Subcutaneous abdominal adipose tissue (tissue), 5 donors: ENCODE results near the gene GLS.

Experiments used
- H3K27ac ChIP-seq: one replicate; pipeline ENCODE4 v1.7.0; 2013; ENCODE audit warnings: low read depth, mild to moderate bottlenecking, inconsistent platforms, low read length, moderate library complexity
- H3K27me3 ChIP-seq, 5 donors: one replicate each; pipeline ENCODE4 v1.7.0; 2013; ENCODE audit warnings: low read length in 5 of 5, inconsistent platforms in 1 of 5; ENCODE audit not compliant: control insufficient read depth in 5 of 5, insufficient read depth in 4 of 5
- H3K36me3 ChIP-seq, 5 donors: one replicate each; pipeline ENCODE4 v1.7.0; 2013; ENCODE audit warnings: low read length in 5 of 5; ENCODE audit not compliant: control insufficient read depth in 5 of 5, insufficient read depth in 5 of 5
- H3K4me1 ChIP-seq, 5 donors: one replicate each; pipeline ENCODE4 v1.7.0; 2013; ENCODE audit warnings: low read length in 5 of 5, mild to moderate bottlenecking in 3 of 5, moderate library complexity in 1 of 5; ENCODE audit not compliant: control insufficient read depth in 5 of 5, insufficient read depth in 5 of 5
- H3K4me3 ChIP-seq, 5 donors: one replicate each; pipeline ENCODE4 v1.7.0; 2013; ENCODE audit warnings: low read length in 5 of 5, low read depth in 1 of 5
- H3K9ac ChIP-seq, 5 donors: one replicate each; pipeline ENCODE4 v1.7.0; 2013; ENCODE audit warnings: low read length in 5 of 5, mild to moderate bottlenecking in 4 of 5, moderate library complexity in 3 of 5
- H3K9me3 ChIP-seq, 5 donors: one replicate each; pipeline ENCODE4 v1.7.0; 2013; ENCODE audit warnings: low read length in 5 of 5; ENCODE audit not compliant: control insufficient read depth in 5 of 5
- donor health status: healthy.
- donor health status: healthy.
- donor health status: healthy.
- donor health status: healthy.
- donor health status: healthy.

Gene GLS

GRCh38 chr2:190903693-190904450 is 23.3 kb downstream of the GLS start:
- no peak overlapping the region for H3K9ac ChIP-seq
- H3K9me3 ChIP-seq = no peaks in the 10 kb centered on the region
- peaks cover 10 to 55% (median 42%) of the 10 kb centered on the region in 5 donors for H3K36me3 ChIP-seq
- no peak overlapping the region for H3K27ac ChIP-seq
- no peak overlapping the region for H3K4me3 ChIP-seq
- H3K27me3 ChIP-seq = no peaks in the 10 kb centered on the region
- H3K4me1 ChIP-seq = no peaks in the 10 kb centered on the region

GRCh38 chr2:190904640-190905261 is 24.1 kb downstream of the GLS start:
- Histone ChIP-seq H3K36me3 (peaks cover 10 to 55% (median 42%) of the 10 kb centered on the region in 5 donors), H3K27ac (no peak overlapping the region), H3K4me3 (no peak overlapping the region), H3K9me3 (no peaks in the 10 kb centered on the region), H3K4me1 (no peaks in the 10 kb centered on the region), H3K9ac (no peak overlapping the region), H3K27me3 (no peaks in the 10 kb centered on the region)

GRCh38 chr2:190908532-190908931 is 27.9 kb downstream of the GLS start:
- H3K27me3 ChIP-seq = no peaks in the 10 kb centered on the region
- H3K36me3 ChIP-seq = peaks cover 7 to 41% (median 23%) of the 10 kb centered on the region in 5 donors
- H3K4me3 ChIP-seq = no peak overlapping the region
- H3K27ac ChIP-seq = no peak overlapping the region
- no peak overlapping the region for H3K9ac ChIP-seq
- H3K9me3 ChIP-seq = no peaks in the 10 kb centered on the region
- peaks cover 0 to 3% (median 0%) of the 10 kb centered on the region in 5 donors for H3K4me1 ChIP-seq

GRCh38 chr2:190909680-190910079 is 29.1 kb downstream of the GLS start:
- Histone ChIP-seq H3K4me3 (no peak overlapping the region), H3K27me3 (no peaks in the 10 kb centered on the region), H3K9me3 (no peaks in the 10 kb centered on the region), H3K36me3 (peaks cover 7 to 30% (median 23%) of the 10 kb centered on the region in 5 donors), H3K27ac (no peak overlapping the region), H3K4me1 (peaks cover 0 to 3% (median 0%) of the 10 kb centered on the region in 5 donors), H3K9ac (no peak overlapping the region)

- H3K36me3 ChIP-seq = peaks cover 7 to 25% (median 19%) of the 10 kb centered on the region in 5 donors
- peaks cover 0 to 3% (median 0%) of the 10 kb centered on the region in 5 donors for H3K4me1 ChIP-seq
- H3K4me3 ChIP-seq = no peak overlapping the region
- H3K9ac ChIP-seq = no peak overlapping the region
- H3K9me3 ChIP-seq = no peaks in the 10 kb centered on the region
- H3K27me3 ChIP-seq = no peaks in the 10 kb centered on the region
- H3K27ac ChIP-seq = no peak overlapping the region
These were observed 29.9 kb downstream of the GLS start for GRCh38 chr2:190910341-190911136.

- Histone ChIP-seq H3K27me3 (no peaks in the 10 kb centered on the region), H3K4me3 (no peak overlapping the region), H3K9me3 (no peaks in the 10 kb centered on the region), H3K4me1 (peaks cover 0 to 3% (median 0%) of the 10 kb centered on the region in 5 donors), H3K9ac (no peak overlapping the region), H3K27ac (no peak overlapping the region), H3K36me3 (peaks cover 7 to 28% (median 26%) of the 10 kb centered on the region in 5 donors)
These were observed 31.2 kb downstream of the GLS start for GRCh38 chr2:190911813-190912212.

GRCh38 chr2:190912726-190913125 is 32.1 kb downstream of the GLS start:
- Histone ChIP-seq H3K9ac (no peak overlapping the region), H3K9me3 (no peaks in the 10 kb centered on the region), H3K4me1 (peaks cover 0 to 3% (median 0%) of the 10 kb centered on the region in 5 donors)

GRCh38 chr2:190913725-190914124 is 33.1 kb downstream of the GLS start:
- Histone ChIP-seq H3K9ac (no peak overlapping the region), H3K4me1 (peaks cover 0 to 3% (median 0%) of the 10 kb centered on the region in 5 donors), H3K9me3 (no peaks in the 10 kb centered on the region), H3K36me3 (peaks cover 12 to 37% (median 34%) of the 10 kb centered on the region in 5 donors), H3K4me3 (no peak overlapping the region), H3K27ac (no peak overlapping the region), H3K27me3 (no peaks in the 10 kb centered on the region)

More at GRCh38 chr2:190912726-190913125, 32.1 kb downstream of the GLS start:
- peaks cover 8 to 34% (median 30%) of the 10 kb centered on the region in 5 donors for H3K36me3 ChIP-seq
- H3K4me3 ChIP-seq = no peak overlapping the region
- no peak overlapping the region for H3K27ac ChIP-seq
- no peaks in the 10 kb centered on the region for H3K27me3 ChIP-seq

GRCh38 chr2:190916829-190917228 is 36.2 kb downstream of the GLS start:
- Histone ChIP-seq H3K4me3 (no peak overlapping the region), H3K27me3 (no peaks in the 10 kb centered on the region), H3K27ac (no peak overlapping the region), H3K36me3 (peaks cover 13 to 41% (median 37%) of the 10 kb centered on the region in 5 donors), H3K9ac (no peak overlapping the region), H3K9me3 (no peaks in the 10 kb centered on the region), H3K4me1 (no peaks in the 10 kb centered on the region)
